Measurements from ENCODE around the gene CCSER1.
"Not testable (repeated sequence)": the region's sequence is repeated elsewhere in the genome, so short reads cannot be mapped to it uniquely, and the experiment has no call there.

The CCSER1 gene

DNA sequence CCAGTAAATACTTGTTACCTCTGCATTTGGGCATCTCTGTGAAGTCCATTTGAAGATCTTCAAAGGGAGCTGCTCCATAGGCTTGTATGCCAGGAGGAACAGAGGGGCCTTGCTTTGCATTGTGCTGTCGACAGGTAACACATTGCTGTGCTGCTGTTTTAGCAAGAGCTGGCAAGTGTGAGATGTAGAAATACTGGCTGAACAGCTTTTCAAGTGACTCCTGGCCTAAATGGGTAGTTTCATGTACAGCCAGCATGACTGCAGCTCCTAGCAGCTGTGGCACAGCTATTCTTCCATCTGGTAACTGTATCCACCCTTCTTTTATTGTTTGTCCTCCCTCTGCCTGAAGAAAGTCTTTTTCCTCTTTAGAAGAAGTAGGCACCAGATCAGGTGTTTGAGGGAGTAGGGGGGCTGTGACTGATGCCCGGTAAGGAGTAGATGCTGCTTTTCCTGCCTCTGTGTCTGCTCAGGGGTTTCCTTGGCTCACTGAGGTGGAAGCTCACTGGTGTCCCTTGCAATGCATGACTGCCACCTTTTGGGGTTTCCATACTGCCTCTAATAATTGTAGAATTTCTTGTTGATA, 965.3 kb downstream of the CCSER1 start:
- no peak for DNase-seq

DNA sequence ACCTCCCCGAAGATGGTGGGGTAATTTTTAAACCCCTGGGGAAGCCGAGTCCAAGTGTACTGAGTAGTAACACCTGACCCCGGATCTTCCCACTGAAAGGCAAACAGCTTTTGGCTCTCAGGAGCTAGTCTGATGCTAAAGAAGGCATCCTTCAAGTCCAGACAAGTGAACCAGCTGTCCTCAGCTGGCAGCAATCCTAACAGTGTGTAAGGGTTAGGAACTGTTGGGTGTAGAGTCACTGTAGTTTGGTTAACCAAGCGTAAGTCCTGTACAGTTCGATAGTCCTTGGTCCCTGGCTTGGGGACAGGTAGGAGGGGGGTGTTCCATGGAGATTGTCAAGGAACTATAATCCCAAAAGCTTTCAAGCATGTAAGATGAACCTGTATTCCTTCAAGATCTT, 967.0 kb downstream of the CCSER1 start:
- DNase-seq: not testable (repeated sequence)

DNA sequence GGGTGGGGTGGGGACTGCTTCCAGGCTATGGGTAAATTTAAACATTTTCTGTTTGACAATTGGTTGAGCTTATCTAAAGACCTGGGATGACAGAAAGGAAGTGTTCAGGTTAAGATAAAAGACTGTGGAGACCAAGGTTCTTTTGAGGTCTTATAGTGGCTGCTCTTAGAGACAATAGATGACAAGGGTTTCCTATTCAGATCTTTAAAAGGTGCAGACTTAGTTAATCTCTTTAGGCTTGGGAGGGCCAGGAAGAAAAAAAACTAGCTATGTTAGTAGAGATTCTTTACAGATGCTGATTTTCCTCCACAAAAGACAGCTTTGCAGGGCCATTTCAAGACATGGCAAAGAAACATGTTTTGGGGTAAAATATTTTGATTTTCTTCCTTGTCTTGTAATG, 972.5 kb downstream of the CCSER1 start:
- no peak for DNase-seq

DNA sequence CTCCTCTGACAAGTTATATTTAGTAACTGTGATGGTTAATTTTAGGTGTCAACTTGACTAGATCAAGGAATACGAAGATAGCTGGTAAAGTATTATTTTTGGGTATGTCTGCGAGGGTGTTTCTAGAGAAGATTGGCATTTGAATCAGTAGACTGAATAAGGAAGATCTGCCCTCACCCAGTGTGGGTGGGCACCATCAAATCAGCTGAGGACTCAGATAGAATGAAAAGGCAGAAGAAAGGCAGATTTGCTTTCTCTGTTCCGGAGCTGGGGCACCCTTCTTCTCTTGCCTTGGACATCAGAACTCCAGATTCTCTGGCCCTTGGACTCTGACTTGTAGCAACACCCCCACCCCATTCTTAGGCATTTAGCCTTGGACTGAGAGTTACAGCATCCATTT, 981.6 kb downstream of the CCSER1 start:
- DNase-seq: no peak

DNA sequence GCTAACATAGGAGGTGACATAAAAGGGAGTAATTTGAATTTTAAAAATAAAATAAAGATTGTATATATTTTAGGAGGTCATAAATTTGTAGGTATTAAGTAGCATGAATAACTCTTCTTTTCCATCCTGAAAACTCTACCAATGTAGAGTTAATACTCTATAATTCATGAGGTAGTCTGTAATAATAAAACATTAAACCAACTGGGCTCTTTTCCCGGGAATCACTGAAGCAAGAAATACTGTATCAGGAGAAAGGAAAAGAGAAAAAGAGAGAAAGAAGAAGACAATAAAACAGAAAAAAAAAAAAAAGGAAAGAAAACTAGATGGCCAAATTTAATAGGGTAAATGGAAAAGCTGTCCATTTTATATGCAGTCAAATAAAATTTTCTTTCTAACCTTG, 984.4 kb downstream of the CCSER1 start:
- no peak for DNase-seq

DNA sequence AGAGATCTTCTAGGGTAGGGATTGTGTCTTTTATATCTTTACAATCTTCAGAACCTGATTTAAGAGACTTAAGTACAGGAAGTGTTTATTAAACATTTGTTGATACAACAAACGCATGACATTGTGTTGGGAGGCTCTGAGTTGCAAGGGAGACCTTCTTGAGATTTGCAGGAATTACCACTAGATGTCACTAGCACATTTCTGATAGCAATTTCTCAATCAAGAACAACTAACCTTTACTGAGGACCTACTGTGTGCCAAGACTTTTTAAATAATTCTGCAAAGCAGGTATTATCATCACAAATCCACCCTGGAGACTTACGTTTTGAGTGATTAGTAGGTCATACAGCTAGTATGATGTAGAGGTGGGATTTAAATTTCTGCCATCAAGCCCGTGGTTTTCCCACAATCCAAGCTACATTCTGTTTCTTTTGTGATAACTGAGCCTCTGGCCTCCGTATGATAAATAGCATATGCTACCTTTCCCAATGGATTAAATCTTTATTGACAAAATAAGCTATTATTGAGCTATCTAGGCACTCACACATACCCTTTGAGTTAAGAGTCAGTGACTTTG, 986.0 kb downstream of the CCSER1 start:
- no peak for DNase-seq

DNA sequence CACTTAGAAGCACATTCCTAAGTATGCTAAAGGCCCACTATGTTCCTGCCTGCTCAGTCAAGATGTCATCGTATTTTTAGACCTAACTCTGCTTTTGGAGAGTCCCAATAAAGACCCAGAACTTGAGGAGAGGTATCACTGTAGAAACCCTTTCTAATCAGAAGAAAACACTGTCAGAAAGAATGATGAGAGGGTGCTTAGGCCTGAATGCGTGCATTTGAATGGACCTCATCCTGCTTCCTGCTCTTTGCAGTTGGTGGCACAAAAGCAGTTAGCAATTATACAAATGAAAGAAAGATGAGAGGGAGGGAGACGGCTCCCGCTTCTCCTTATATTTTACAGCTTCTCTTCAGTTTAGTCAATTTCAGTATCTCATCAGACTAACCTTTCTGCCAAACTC, 987.2 kb downstream of the CCSER1 start:
- no peak for DNase-seq

DNA sequence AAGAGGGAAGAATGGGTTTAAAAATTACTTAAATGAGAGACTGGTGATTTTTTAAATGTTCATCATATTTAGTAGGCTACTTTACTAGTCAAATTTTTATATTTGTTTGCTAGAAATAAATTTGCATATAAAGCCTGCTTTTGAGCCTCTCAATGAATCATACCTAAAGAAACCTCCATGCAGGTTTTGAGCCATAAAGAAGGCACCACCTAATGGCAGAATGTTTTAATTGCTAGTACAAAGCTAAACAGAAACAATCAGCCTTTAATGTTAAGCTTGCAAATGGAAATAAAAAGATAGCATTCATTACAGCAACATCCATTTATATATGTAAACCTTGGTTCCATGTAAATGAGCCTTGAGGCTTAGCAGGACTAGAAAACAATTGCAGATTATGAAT, 989.7 kb downstream of the CCSER1 start:
- DNase-seq: no peak

DNA sequence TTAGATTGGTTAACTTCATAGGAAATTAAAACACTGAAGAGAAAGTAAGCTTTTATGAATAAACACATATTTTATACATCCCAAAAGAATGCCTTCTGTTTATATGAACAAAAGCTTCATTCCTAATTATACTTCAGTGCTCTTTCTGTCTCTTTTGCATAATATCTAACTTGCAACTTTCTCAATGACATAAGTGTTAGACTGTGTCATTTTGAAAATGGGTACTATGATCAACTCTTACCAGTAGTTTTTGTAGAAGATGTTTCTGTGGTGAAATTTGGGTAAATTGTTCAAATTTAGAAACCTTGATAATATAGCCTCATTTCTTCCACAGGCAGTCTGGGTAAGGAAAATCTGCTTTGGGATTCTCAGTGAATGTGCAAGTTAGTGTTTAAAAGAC, 991.4 kb downstream of the CCSER1 start:
- DNase-seq: no peak

DNA sequence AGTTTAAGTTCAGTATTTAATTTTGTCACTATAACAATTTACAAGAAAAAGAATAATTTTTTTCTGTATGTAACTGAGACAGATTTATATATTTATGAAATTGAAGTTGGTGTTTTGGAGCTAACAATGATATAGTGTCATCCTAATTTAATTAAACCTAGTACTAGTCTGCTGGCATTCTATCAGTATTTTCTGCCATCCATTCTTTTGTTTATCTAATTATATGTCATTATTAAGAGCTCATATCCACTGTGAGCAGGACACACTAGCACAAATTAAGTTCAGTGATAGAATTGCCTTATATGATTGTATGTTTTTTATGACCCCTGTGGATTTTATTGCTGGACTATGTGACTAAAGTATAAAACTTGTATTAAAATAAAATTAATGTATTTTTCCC, 996.5 kb downstream of the CCSER1 start:
- no peak for DNase-seq

DNA sequence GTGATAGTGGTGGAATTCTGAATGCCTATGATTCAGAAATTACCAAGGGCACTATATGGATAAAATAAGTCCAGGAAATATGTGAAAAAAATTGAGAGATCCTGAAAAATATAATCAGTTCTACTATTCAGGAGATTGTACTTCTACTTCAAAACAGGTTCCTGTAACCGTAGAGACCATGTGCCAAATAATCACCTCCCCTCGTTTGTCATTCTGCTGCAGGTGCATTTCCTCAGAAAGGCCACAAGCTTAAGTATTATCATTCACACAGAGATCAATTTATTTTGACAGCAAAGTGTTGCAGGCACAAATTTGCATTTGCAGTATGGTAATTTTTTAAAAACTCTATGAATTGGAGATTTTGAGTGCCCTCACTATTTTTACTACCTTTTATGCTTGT, 1000.0 kb downstream of the CCSER1 start:
- no peak for DNase-seq

DNA sequence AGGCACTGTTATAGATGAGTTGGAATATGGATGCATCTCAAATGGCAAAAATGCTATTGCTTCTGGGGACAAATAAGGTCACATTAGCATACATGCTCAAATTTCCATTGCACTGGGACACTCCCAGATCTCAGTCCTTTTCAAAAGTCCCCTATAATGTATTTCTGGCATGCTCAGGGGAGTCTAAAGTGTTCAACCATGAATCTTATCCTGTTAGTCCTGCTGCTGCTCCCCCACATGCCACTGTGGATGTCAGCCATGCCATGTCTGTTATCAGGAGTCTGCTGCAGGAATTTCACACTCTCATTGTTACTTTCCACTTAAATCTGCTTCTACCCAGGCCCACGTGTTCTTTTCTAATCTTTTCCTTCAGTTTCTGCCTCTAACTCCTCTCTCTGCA, 1000.6 kb downstream of the CCSER1 start:
- no peak for DNase-seq

DNA sequence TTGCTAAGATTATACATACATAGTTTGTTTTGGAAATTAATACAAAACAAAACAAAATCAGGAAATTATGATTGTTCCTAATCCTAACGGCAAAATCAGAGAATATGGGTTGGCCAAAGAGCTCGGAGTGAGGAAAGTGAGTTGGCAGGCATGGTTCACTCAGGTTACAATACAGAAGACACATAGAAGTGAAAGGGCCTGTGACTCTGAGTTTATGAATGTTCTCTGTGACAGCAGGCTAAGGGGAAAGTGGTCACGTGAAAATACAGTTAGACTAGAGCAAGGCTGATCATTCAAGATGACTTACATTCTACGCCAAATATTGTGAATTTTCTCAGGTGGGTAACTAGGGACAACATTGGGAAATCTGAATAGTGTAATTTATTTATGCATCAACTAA, 1001.3 kb downstream of the CCSER1 start:
- DNase-seq: no peak

DNA sequence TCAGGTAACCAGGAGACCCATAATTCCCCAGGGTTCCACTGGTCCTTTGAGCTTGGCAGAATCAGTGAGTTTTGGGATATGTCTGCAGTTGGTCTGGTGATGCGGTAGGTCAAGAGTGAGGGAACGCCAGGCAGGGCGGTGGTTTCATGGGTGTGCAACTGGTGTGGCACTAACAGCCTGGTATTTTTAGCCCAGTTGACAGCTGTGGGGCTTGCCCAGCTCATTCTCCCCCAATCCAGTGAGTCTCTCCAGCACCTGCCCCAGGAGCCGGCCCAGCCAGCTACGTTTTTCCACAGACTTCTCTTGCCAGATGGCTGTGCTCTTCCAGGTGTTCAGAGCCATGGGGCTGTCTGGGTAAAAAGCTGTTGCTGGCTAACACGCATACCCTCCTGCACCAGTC, 1019.9 kb downstream of the CCSER1 start:
- DNase-seq: no peak

DNA sequence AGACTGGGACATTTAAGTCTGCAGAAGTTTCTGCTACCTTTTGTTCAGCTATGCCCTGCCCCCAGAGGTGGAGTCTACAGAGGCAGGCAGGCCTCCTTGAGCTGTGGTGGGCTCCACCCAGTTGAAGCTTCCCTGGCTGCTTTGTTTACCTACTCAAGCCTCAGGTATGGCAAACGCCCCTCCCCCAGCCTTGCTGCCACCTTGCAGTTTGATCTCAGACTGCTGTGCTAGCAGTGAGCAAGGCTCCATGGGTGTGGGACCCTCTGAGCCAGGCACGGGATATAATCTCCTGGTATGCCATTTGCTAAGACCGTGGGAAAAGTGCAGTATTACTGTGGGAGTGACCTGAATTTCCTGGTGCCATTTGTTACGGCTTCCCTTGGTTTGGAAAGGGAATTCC, 1026.8 kb downstream of the CCSER1 start:
- not testable (repeated sequence) for DNase-seq

DNA sequence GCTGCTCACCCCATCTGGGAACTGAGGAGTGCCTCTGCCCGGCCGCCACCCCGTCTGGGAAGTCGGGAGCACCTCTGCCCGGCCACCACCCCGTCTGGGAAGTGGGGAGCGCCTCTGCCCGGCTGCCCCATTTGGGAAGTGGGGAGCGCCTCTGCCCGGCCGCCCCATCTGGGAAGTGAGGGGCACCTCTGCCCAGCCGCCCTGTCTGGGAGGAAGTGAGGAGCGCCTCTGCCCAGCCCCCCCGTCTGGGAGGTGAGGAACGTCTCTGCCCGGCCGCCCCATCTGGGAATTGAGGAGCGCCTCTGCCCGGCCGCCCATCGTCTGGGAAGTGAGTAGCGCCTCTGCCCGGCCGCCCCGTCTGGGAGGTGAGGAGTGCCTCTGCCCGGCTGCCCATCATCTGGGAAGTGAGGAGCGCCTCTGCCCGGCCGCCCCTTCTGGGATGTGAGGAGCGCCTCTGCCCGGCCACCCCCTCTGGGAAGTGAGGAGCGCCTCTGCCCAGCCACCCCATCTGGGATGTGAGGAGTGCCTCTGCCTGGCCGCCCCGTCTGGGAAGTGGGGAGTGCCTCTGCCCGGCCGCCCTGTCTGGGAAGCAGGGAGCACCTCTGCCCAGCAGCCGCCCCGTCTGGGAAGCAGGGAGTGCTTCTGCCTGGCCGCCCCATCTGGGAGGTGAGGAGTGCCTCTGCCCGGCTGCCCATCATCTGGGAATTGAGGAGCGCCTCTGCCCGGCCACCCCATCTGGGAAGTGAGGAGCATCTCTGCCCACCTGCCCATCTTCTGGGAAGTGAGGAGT, 1040.9 kb downstream of the CCSER1 start:
- DNase-seq: not testable (repeated sequence)

DNA sequence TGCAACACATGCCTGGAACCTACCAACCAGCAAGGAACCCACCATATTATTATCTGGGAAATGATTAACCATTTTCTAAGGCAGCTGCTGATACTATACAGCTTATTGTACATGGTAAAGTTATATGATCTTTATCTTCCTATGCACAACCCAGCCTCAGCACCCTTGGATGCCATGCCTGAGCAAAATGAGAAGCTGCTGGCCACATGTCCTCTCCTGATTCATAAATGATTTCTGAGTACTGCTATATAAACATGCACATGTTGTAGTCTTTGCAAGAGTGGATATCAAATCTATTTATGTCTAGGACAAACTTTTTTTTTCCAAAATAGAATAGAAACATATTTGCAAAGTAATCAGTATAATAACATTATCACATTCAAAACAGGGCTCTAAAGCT, 1043.6 kb downstream of the CCSER1 start:
- no peak for DNase-seq

DNA sequence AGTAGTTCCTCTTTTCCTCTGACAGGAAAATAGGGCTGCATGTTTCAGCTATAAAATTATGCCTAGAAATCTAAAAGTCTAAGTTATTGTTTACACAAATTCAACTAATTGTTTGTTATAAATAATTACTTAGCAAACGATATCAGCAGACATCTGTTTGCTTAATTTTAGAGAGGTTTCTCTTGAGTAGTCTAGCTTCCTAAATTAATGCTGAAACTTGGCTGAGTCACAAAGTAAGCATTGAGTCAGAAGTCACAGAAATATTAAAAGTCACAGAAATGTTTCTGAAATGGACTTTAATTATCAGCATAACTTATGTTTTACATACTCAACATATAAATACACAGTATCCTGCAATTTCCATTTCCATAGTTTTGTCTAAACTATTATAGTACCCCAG, 1044.0 kb downstream of the CCSER1 start:
- DNase-seq: no peak

DNA sequence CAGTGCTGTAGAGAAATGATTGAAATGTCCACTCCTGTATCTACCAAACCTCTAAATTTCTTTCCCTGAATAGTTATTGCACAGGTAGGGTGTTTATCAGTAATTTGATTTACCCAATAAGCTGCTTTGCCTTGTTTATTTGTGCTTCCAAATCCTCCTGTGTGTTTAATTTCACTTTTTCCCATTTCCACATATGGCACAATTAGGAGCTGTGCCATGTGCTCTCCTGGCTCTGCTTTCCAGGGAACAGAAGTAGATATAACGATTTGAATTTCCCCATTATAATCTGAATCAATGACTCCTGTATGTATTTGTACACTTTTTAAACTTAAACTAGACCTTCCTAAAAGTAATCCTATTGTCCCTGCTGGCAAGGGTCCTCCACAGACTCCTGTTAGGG, 1057.9 kb downstream of the CCSER1 start:
- DNase-seq: not testable (repeated sequence)

DNA sequence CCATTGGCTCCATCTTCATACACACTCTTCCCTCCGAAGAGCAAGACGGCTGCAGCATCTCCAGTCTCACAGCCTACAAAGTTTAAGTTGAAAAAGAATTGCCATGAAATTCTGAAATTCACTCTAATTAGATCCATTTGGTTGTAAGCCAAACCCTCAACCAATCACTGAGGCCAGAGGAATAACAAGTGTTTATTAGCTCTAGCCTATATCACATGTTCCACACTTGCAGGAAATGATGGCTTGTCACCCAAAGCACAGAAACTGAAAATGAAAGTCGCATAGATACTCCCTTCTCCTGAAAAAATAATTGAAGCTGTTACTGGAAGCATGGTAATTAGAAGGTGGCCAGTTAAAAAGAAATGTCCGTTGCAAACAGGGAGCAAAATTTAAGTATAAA, 1071.8 kb downstream of the CCSER1 start:
- peak in 1 of 2 donors; percentile 14 for DNase-seq

DNA sequence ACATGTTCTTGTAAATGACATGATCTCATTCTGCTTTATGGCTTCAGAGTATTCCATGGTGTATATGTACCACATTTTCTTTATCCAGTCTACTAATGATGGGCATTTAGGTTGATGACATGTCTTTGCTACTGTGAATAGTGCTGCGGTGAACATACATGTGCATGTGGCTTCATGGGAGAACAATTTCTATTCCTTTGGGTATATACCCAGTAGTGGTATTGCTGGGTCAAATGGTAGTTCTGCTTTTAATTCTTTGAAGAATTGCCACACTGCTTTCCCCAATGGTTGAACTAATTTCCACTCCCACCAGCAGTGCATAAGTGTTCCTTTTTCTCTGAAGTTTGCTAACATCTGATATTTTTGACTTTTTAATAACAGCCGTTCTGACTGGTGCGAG, 1080.3 kb downstream of the CCSER1 start:
- DNase-seq: no peak

DNA sequence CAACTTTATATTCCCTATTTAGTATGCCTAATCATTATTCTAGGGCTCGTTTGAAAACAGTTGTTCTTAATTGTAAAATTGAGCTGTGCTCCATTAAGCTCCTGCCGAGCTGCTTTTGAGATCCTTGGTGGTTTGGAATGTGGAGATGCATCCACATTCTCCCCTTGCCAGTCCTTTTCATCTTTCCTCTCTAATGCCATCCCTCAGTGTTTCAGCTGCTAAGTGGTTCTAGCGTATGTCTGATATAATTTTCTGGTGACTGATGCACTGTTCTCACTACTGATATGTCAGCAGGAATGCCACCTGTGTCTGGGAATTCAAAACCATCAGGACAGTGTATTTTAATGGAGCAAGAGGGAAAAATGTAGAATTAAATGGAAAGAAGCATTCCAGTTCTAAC, 1085.0 kb downstream of the CCSER1 start:
- no peak for DNase-seq

DNA sequence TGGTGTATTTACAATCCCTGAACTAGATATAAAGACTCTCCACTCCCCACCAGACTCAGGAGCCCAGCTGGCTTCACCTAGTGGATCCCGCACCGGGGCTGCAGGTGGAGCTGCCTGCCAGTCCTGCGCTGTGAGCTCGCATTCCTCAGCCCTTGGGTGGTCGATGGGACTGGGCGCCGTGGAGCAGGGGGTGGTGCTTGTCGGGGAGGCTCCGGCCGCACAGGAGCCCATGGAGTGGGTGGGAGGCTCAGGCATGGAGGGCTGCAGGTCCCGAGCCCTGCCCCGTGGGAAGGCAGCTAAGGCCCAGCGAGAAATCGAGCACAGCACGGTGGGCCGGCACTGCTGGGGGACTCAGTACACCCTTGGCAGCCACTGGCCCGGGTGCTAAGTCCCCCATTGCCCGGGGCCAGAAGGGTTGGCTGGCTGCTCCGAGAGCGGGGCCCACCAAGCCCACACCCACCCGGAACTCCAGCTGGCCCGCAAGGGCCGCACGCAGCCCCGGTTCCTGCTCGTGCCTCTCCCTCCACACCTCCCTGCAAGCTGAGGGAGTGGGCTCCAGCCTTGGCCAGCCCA, 1090.7 kb downstream of the CCSER1 start:
- DNase-seq: not testable (repeated sequence)

DNA sequence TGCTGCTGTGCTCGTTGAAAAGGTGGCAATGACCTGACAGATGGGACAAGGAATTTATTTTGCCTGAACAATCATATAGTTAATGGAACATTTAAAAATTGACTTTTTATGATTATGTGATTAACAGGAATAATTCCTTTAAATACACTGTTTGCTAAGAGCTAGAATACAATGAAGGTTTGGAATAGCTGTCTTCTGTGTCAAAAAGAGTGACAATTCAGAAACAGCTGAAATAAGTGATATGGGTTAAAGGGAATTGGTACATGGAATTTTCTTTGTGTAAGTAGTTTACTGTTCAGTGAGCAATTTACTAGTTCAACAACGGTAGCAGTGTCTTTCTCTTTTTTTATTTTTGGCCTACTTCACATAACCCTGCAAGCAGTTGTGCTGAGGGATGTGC, 1093.1 kb downstream of the CCSER1 start:
- DNase-seq: no peak

Measured in bone marrow (tissue), 2 donors.